Measurements from ENCODE around the gene CCDC69.
"Not testable (repeated sequence)": the region's sequence is repeated elsewhere in the genome, so short reads cannot be mapped to it uniquely, and the experiment has no call there.

CCDC69 gene

GRCh38 chr5:151186052-151186451, 37.8 kb downstream of the CCDC69 start:
- DNase-seq = no peak

- DNase-seq = no peak
Observed at GRCh38 chr5:151184316-151185042, 39.4 kb downstream of the CCDC69 start.

GRCh38 chr5:151183456-151184245, 40.2 kb downstream of the CCDC69 start:
- no peak for DNase-seq

GRCh38 chr5:151182976-151183375, 40.9 kb downstream of the CCDC69 start:
- DNase-seq = no peak

- no peak for DNase-seq
Observed at GRCh38 chr5:151182524-151182900, 41.4 kb downstream of the CCDC69 start.

GRCh38 chr5:151181818-151182523, 41.9 kb downstream of the CCDC69 start:
- DNase-seq = no peak

- DNase-seq = no peak
Observed at GRCh38 chr5:151180291-151180690, 43.6 kb downstream of the CCDC69 start.

- no peak for DNase-seq
Observed at GRCh38 chr5:151179489-151179840, 44.4 kb downstream of the CCDC69 start.

DNA sequence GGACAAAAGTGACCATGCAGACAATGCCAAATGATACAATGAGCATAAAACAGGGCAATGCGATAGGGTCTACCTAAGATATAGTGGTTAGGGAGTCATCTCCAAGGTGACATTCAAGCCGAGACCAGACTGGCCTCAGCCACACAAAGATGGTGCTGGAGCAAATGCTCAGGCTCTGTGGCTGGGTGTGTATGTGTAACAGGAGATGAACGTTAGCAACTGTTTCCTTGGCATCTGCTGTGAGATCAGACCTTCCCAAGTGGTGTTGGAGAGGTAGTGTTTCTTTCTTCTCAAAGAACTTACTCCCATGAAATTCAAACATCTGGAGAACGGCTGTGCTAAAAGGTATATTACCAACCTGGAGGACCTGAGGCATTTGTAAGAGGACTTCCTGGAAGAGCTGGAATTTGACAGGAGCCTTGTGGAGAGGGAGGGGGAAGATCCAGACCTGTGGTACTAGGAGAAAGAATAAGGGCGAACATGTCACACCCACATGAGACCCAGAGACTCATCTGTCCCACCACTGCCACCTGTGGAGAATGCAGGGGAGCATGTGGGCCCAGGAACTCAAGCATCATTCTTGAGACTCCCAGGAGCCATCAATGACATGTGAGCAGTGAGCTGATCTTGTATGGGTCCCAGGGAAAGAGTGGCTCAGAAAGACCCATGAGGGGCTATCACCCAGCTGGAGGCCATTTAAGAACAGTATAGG, 45.0 kb downstream of the CCDC69 start:
- DNase-seq = no peak

- DNase-seq = no peak
Observed at GRCh38 chr5:151178372-151178771, 45.5 kb downstream of the CCDC69 start.

DNA sequence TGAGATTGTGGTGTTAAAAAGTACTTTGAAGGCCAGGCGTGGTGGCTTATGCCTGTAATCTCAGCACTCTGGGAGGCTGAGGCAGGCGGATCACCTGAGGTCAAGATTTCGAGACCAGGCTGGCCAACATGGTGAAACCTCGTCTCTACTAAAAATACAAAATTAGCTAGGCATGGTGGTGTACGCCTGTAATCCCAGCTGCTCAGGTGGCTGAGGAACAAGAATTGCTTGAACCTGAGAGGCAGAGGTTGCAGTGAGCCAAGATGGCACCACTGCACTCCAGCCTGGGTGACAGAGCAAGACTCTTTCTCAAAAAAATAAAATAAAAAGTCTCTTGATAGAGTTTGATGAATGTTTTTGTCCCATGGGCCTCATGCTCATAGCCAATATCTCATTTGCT, 47.6 kb downstream of the CCDC69 start:
- DNase-seq = not testable (repeated sequence)

DNA sequence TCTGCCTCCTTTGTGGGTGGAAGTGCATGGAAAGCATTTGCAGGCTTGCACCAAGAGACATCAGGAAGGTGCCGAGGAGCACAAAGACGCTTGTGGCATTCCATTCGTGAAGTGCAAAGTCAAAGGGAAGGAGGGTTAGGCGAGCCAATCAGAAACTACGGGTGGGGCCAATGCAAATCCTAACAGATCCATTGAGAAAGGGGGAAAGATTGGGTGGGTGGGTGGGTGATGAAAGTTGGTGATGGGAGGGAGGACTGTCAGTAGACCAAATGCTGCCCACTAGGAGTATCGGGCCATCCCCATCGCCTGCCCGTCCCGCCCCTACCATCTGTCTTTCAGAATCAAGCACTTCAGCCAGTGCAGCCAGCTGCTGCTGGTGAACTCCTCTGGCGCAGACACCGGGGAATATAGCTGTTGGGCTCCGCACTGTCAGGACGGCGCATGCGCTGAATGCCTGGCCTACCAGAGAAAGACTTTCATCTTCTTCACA, 49.2 kb downstream of the CCDC69 start:
- no peak for DNase-seq

DNA sequence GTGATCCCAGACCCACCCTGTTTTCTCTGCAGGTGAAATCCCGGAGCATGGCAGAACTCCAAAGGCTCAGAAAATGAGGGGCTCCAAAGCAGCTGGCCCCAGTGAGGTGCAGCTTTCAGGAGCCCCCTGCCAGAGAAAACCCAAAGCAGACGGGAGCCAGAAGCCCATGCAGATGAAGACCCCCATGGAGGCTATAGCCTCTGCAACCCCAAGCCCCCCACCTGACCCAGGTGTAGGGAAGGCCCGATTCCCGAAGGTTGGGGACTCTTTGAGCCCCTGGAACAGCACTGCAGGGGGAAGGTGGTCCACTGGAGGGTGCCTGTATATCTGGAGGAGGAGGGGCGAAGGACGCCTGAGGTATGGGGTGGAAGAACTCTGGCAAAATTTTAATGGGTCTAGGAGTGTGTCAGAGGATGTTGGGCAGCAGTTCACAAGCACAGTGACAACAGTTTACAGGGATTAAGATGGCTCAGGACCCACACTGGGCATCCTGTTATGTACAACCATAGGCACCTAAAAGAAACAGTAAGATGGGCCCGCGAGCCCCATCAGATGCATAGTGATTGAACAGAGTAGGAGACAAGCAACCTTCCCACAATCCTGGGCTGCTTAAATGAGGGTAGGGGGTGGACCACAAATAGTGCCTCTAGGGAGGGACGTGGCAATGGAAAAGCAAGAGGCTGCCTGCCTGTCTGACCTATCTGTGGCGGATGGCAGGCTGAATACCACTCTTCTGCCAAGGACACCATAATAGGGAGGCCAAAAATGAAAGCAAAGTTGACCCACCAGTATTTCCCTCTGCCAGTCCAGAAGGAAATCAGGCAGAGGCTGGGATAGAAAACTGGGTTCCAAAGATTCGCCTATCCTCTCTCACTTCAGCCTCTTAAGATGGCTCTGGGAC, 49.9 kb downstream of the CCDC69 start:
- DNase-seq = no peak

- DNase-seq = no peak
Observed at GRCh38 chr5:151171529-151171928, 52.4 kb downstream of the CCDC69 start.

GRCh38 chr5:151168602-151169344, 55.1 kb downstream of the CCDC69 start:
- no peak for DNase-seq

- no peak for DNase-seq
Observed at GRCh38 chr5:151167022-151167421, 56.9 kb downstream of the CCDC69 start.

DNA sequence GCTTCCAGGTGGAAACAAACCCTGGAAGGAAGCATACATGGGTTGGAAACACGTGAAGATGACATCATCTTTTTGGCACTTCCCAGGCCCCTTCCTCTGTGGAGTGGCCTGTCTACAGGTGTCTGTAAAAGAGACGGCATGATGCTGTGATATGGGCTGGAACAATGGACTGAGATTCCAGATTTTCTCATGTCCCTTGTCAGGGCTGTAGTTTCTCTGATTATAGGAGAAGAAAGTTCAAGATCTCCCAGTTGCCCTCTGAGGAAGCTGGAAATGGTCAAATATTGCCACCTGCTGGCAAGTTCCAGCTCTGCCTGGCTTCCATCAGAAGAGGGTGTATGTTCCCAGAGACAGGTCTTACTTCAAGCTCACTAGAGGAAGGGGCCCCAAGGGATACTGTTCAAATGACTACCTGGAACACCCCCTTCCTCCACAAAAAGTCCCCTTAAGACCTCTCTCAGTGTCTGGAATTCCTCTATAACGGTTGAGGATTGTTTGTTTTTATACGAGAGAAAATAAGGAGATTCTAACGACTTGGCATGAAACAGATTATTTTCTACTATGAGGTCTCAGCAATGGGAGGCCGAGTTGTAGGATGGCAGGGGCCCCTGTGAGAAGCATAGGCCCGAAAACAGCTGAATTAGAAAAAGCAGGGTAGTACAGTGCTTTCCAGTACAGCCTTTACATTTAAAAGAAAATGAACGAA, 59.1 kb downstream of the CCDC69 start:
- DNase-seq = peak; percentile 44

- no peak for DNase-seq
Observed at GRCh38 chr5:151162776-151163175, 61.1 kb downstream of the CCDC69 start.

DNA sequence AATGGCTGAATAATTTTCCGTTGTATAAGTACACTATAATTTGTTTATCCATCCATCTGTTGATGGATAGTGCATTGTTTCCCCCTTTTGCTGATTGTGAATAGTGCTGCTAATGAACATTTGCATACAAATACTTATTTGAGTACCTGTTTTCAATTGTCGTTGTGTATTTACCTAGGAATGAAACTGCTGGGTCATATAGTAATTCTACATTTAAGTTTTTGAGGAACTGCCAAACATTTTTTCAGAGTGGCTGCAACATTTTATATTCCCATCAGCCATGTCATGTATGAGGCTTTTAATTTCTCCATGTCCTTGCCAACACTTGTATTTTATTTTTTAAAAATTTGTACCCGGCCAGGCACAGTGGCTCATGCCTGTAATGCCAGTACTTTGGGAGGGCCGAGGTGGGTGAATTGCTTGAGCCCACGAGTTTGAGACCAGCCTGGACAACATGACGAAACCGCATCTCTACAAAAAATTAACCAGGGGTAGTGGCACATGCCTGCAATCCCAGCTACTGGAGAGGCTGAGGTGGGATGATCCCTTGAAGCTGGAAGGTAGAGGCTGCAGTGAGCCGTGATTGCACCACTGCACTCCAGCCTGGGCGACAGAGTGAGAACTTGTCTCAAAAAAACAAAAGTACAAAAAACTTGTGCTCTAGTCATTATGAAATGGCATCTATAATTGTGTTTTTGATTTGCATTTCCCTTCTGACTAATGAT, 64.1 kb downstream of the CCDC69 start:
- no peak for DNase-seq

DNA sequence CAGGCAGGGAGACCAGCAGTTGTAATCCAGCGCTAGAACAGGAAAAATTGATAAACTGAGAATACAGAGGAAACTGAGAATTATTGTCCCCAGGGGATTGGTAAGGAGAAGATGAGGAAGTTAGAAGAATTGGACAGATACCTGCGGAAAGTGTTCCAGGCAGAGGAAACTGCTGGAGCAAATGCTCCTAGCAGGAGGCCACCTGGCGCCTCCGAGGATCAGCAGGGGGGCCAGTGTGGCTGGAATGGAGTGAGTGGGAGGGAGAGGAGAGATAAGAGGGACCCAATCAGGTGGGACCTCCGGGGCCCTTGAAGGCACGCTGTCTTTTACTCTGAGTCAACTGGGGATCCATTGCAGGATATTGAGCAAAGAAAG, 65.6 kb downstream of the CCDC69 start:
- no peak for DNase-seq
